PC-3 (cell line): Measurements from ENCODE around the gene C5orf58. TPM values are rescaled to one million over a fixed set of nuclear protein-coding genes. Genes with fewer than 3 reads are reported as not detected.

Experiments
- ATAC-seq: fragments of 200-7000 bp; cut with Tn5 transposase; 2 replicates; pipeline ENCODE4 v1.9.1; 2020; ENCODE audit warnings: mild to moderate bottlenecking, moderate library complexity
- BruUV-seq: library from RNA; stranded (reverse); fragments of 400-500 nt; replicated peaks from 2 replicates; lab custom pipeline; 2021; lab: Mats Ljungman, UMichigan
- CTCF ChIA-PET: fragments of 300-600 bp; sonication (Branson Sonifier 250); formaldehyde crosslinking; loops from one replicate; lab custom pipeline; 2022; ENCODE audit warnings: antibody characterized with exemption; lab: Charles Lee
- POLR2A ChIA-PET: fragments of 300-600 bp; sonication (Branson Sonifier 250); formaldehyde crosslinking; loops from one replicate; lab custom pipeline; 2022; ENCODE audit warnings: antibody characterized with exemption; ENCODE audit not compliant: unreplicated experiment; lab: Charles Lee
- DNase-seq: peaks from one replicate; pipeline ENCODE4 v3.0.0-alpha.2; 2015
- H2AFZ ChIP-seq: fragments of 300-600 bp; sonication (generic); 2 replicates; pipeline ENCODE4 v1.6.0; 2016; ENCODE audit warnings: antibody characterized with exemption, low read length
- H3F3A ChIP-seq: fragments of 300-600 bp; sonication (generic); one replicate; pipeline ENCODE4 v1.6.0; 2017; ENCODE audit warnings: antibody characterized with exemption, low read length, control low read depth, mild to moderate bottlenecking; ENCODE audit not compliant: unreplicated experiment
- H3K27ac ChIP-seq: fragments of 300-600 bp; sonication (generic); 2 replicates; pipeline ENCODE4 v1.5.1; 2016; ENCODE audit warnings: mild to moderate bottlenecking, low read length
- H3K27me3 ChIP-seq: fragments of 300-600 bp; sonication (generic); 2 replicates; pipeline ENCODE4 v1.6.1; 2016; ENCODE audit warnings: low read length, mixed read lengths
- H3K36me3 ChIP-seq: fragments of 300-600 bp; sonication (generic); 2 replicates; pipeline ENCODE4 v1.6.1; 2016; ENCODE audit warnings: low read depth, mixed run types, low read length, mixed read lengths
- H3K4me1 ChIP-seq: fragments of 300-600 bp; sonication (generic); 2 replicates; pipeline ENCODE4 v1.5.1; 2016; ENCODE audit warnings: low read length; ENCODE audit not compliant: insufficient read depth
- H3K4me2 ChIP-seq: fragments of 300-600 bp; sonication (generic); 2 replicates; pipeline ENCODE4 v1.6.0; 2016; ENCODE audit warnings: low read length
- H3K4me3 ChIP-seq: fragments of 300-600 bp; sonication (generic); 2 replicates; pipeline ENCODE4 v1.5.1; 2016; ENCODE audit warnings: mild to moderate bottlenecking, low read length, mixed read lengths
- H3K79me2 ChIP-seq: fragments of 300-600 bp; sonication (generic); 2 replicates; pipeline ENCODE4 v1.6.1; 2017; ENCODE audit warnings: low read length, mixed read lengths
- H3K9ac ChIP-seq: fragments of 300-600 bp; sonication (generic); 2 replicates; pipeline ENCODE4 v1.6.0; 2016; ENCODE audit warnings: mild to moderate bottlenecking, low read length
- H3K9me2 ChIP-seq: fragments of 300-600 bp; sonication (generic); replicated peaks from 2 replicates; pipeline ENCODE4 v1.6.1; 2016; ENCODE audit warnings: mixed run types, low read length, mixed read lengths
- H3K9me3 ChIP-seq: fragments of 300-600 bp; sonication (generic); 2 replicates; pipeline ENCODE4 v1.6.1; 2016; ENCODE audit warnings: low read length, mixed read lengths
- H4K20me1 ChIP-seq: fragments of 300-600 bp; sonication (generic); 2 replicates; pipeline ENCODE4 v1.6.1; 2016; ENCODE audit warnings: low read length, mixed read lengths
- EZH2 ChIP-seq: fragments of 300-600 bp; sonication (generic); IDR thresholded peaks from one replicate; pipeline ENCODE4 v1.6.1; 2017; ENCODE audit warnings: antibody characterized with exemption, mild to moderate bottlenecking, low read length; ENCODE audit not compliant: unreplicated experiment
- EZH2phosphoT487 ChIP-seq: fragments of 300-600 bp; sonication (generic); IDR thresholded peaks from 2 replicates; pipeline ENCODE4 v1.6.1; 2018; ENCODE audit warnings: mild to moderate bottlenecking, antibody characterized with exemption, low read length, borderline replicate concordance
- intact Hi-C: fragments of 100-400 bp; cut with micrococcal nuclease; formaldehyde crosslinking; loops from 2 replicates; pipeline ENCODE4 v1.9.0; 2023
- total RNA-seq: library from RNA; depleted of rRNA; stranded (reverse); fragments of >200 nt; gene quantifications from 2 replicates; pipeline ENCODE4 v1.2.3, GENCODE V29; 2014
- TF ChIP-seq, protein P1 (sequence below): fragments of 300-600 bp; sonication (generic); conservative IDR thresholded peaks from 2 replicates; pipeline ENCODE4 v1.5.1; 2017; ENCODE audit warnings: antibody characterized with exemption, low read depth, mild to moderate bottlenecking, low read length

The C5orf58 gene
- total RNA-seq, 1 experiment from 2014 or later, result not detected

DNA sequence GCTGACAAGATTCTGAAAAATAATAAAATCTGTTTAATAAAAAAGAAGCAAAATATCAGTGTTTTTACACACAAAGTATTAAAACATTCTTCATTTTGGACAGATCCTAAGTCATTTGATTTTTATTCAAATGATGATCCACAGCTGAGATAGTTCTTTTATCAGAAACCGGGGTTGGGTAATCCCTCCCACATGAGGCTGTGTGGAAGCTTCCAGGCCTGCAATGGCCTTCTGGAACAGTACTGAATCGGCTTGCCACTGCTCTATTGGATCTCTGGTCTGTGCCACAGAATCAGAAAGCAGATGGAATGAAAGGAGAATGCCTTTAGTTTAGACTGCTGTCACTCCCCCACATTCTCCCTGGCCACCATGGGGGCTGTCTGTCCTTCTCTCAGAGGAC lies 6.1 kb upstream of the C5orf58 start:
- intact Hi-C loops, result loop anchor here (1.0 to 5.0 kb wide), 2 partner anchors 194 to 396 kb away; no protein-coding TSS in a partner anchor
- POLR2A ChIA-PET, result no interaction called here
- no TSS peak for BruUV-seq

DNA sequence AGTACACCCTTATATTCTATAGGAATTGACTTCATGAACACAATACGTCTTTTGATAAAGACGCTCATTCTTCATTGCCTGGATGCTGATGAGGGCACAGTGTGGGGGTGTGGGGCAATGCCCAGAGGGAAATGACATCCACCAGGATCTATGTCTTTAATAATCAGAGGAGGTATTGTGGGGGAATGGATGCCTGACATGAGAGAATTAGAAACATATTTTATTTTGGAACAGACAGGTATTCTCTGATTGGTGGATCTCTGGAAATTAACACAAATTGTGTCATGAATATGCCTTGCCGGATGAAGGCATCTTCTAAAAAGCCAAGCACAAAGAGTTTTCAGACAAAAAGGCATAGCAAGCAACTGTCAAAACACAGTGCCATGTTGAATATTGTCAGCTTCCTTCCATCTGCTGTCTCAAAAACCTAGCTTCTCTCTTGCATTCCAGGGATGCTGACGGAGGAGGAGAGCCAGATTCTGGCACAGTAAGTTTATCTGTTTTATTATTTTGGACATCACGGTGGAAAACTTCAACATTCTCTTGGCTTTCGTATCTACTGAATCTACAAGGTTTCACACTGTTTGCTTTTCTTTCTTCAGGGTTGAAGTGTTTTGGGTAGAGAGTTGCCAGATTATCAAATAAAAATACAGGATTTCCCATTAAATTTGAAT lies 3.9 kb upstream of the C5orf58 start:
- H3K9me2 ChIP-seq, result no peaks in the 10 kb centered on the region
- no peaks in the 10 kb centered on the region for H3F3A ChIP-seq
- intact Hi-C loops, result loop anchor here (5.0 kb wide), 1 partner anchor 393 kb away; no protein-coding TSS in a partner anchor
- no peak overlapping the region for H2AFZ ChIP-seq
- no peaks in the 10 kb centered on the region for H4K20me1 ChIP-seq
- ChIA-PET POLR2A (no interaction called here), CTCF (no interaction called here)
- H3K27me3 ChIP-seq, result no peaks in the 10 kb centered on the region
- no peaks in the 10 kb centered on the region for H3K36me3 ChIP-seq
- no peak for ATAC-seq
- TF ChIP-seq, protein P1, sequence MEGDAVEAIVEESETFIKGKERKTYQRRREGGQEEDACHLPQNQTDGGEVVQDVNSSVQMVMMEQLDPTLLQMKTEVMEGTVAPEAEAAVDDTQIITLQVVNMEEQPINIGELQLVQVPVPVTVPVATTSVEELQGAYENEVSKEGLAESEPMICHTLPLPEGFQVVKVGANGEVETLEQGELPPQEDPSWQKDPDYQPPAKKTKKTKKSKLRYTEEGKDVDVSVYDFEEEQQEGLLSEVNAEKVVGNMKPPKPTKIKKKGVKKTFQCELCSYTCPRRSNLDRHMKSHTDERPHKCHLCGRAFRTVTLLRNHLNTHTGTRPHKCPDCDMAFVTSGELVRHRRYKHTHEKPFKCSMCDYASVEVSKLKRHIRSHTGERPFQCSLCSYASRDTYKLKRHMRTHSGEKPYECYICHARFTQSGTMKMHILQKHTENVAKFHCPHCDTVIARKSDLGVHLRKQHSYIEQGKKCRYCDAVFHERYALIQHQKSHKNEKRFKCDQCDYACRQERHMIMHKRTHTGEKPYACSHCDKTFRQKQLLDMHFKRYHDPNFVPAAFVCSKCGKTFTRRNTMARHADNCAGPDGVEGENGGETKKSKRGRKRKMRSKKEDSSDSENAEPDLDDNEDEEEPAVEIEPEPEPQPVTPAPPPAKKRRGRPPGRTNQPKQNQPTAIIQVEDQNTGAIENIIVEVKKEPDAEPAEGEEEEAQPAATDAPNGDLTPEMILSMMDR, result no peak
- TF ChIP-seq EZH2 (no peak), EZH2phosphoT487 (no peak)
- DNase-seq, result no peak
- H3K4me2 ChIP-seq, result no peak overlapping the region
- H3K27ac ChIP-seq, result no peak overlapping the region
- BruUV-seq, result no TSS peak
- peaks cover 7% of the 10 kb centered on the region; the same call in 1 of the 2 replicates for H3K4me1 ChIP-seq
- no peak overlapping the region for H3K4me3 ChIP-seq
- no peak overlapping the region for H3K9ac ChIP-seq
- H3K9me3 ChIP-seq, result no peaks in the 10 kb centered on the region
- no peaks in the 10 kb centered on the region for H3K79me2 ChIP-seq

More for the DNA sequence above, 6.1 kb upstream of the C5orf58 start:
- Histone ChIP-seq H3K9ac (no peak overlapping the region), H3F3A (no peaks in the 10 kb centered on the region), H3K36me3 (no peaks in the 10 kb centered on the region), H3K4me1 (peaks cover 7% of the 10 kb centered on the region; the same call in 1 of the 2 replicates), H3K27me3 (no peaks in the 10 kb centered on the region), H3K4me3 (no peak overlapping the region), H3K9me3 (no peaks in the 10 kb centered on the region), H2AFZ (no peak overlapping the region), H4K20me1 (no peaks in the 10 kb centered on the region), H3K4me2 (no peak overlapping the region), H3K27ac (no peak overlapping the region), H3K79me2 (no peaks in the 10 kb centered on the region), H3K9me2 (no peaks in the 10 kb centered on the region)
- DNase-seq (no peak), ATAC-seq (no peak)
- no peak for TF ChIP-seq EZH2
- TF ChIP-seq, protein P1, result no peak
- no peak for TF ChIP-seq EZH2phosphoT487
- CTCF ChIA-PET, result interaction anchor here (0.5 to 0.8 kb wide), 2 partner anchors 35 to 193 kb away, joined by 3 read pairs; no protein-coding TSS in a partner anchor

DNA sequence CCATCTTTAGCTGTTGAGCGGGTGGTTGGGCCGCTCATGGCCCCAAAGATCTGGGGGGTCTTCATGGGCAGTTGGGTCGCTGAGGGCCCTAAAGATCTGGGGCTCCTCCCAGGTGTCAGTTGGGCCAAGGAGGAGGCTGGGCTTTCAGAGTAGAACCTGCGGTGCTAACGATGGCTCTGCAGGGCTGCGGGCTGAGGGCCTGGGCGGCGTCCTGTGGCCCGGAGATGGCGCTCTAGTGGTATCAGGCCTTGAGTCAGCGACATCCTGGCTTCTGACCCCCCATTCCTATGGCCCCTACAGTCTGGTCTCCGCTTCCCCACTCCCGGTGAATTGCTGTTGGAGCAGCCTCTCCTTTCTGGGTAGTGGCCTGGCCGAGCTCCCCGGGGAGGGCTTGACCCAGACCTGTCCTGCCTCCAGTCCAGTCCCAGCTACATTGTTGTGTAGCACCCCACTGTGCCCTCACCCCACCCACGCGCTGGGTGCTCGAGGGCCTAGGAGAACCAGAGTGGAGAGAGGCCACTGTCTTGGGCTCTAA lies 640 bp downstream of the C5orf58 start:
- Histone ChIP-seq H3K4me2 (no peak overlapping the region), H3K4me1 (no peaks in the 10 kb centered on the region), H3K27me3 (peaks cover 5% of the 10 kb centered on the region; the same call in 1 of the 2 replicates), H3K27ac (no peak overlapping the region), H4K20me1 (no peaks in the 10 kb centered on the region), H3K9ac (no peak overlapping the region), H3K4me3 (no peak overlapping the region), H3K79me2 (no peaks in the 10 kb centered on the region), H3K36me3 (no peaks in the 10 kb centered on the region), H2AFZ (no peak overlapping the region), H3K9me2 (no peaks in the 10 kb centered on the region), H3K9me3 (no peaks in the 10 kb centered on the region), H3F3A (no peaks in the 10 kb centered on the region)
- POLR2A ChIA-PET, result no interaction called here
- DNase-seq (no peak), ATAC-seq (no peak)
- no TSS peak for BruUV-seq
- CTCF ChIA-PET, result no interaction called here
- TF ChIP-seq, protein P1, result no peak
- TF ChIP-seq EZH2 (no peak), EZH2phosphoT487 (no peak)
- intact Hi-C loops, result no loop called here
